Jurkat, Clone E6-1 (cell line): ENCODE data around the gene CACNA2D3.

Source experiments
- DNase-seq: peaks from one replicate; pipeline ENCODE4 v3.0.0-alpha.2; 2011; ENCODE audit warnings: low read depth, low spot score
- H3K4me3 ChIP-seq: 2 replicates; pipeline ENCODE4 v1.5.1; 2011; ENCODE audit warnings: mild to moderate bottlenecking, low read length, control low read depth, moderate library complexity

The CACNA2D3 gene

DNA sequence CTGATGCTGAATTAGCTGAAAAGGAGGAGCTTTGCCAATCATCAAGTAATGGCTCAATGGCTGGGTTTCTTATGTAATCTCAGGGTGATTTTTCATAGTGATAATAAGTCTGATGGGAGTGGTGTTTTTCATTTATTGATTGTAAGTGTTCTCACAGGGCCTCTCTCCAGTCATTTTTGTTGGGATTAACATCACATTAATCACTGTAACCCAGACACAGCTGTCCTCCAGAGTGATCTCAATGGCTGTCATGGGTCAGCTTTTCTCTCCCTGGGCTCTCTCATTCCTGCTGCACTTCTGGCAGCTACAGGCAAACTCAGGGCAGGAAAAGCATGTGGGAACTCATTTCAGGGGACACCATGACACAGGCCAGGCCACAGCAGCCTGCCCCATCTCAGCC lies 642.6 kb downstream of the CACNA2D3 start:
- no peak overlapping the region for H3K4me3 ChIP-seq
- DNase-seq: no peak

DNA sequence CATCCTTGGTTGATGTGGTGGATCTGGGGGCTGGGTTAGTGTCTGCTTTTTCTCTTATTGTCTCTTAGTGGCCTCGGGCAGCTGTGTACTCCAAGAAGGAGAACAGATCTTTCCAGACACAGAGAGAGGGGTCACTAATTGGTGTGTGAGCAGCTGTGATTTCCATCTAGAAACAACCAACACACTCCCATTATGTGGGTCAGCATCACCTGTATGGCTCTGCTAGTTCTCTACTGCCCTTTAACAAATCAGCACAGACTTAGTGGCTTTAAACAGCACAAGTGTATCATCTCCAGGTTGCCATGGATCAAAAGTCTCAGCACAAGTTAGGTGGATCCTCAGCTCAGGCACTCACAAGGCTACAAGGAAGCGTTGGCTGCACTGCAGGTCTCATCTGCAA lies 648.7 kb downstream of the CACNA2D3 start:
- H3K4me3 ChIP-seq: no peak overlapping the region
- no peak for DNase-seq

DNA sequence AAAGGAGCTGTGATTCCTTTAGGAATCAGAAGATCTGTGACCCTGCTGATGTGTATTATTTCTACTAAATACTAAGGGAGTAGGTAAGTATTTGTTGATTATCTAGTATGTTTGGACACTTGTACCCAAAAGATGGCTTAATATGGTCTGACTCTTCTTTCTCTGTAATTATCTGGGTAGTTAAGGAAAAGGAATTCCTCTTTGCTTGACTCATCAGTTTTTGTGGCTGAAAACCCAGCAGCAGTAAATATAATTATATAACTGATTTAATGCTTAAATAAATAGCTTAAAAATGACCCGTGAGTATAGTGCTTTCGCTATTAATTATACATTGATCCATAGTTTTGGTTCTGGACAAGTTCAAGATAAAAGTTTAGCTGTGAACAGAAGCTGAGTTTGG lies 649.7 kb downstream of the CACNA2D3 start:
- no peak for DNase-seq
- H3K4me3 ChIP-seq: no peak overlapping the region

DNA sequence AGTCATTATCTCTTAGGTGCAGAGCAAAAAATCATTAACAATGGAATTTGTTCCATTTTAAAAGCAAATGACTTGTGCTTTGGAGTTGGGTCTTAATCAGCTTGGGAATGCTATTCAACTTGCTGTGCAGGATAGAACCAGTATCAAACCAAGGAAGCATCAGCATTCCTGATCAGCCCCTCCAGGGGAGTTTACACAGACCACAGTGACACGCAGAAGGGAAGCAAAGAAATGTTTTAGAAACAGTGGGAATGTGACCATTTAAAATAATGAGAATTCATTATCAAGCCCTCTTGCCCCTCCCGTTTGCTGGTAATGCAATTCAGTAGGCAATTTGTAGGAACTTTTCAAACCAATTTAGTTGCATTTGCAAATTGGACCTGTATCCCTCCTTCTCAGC lies 650.4 kb downstream of the CACNA2D3 start:
- no peak overlapping the region for H3K4me3 ChIP-seq
- no peak for DNase-seq

DNA sequence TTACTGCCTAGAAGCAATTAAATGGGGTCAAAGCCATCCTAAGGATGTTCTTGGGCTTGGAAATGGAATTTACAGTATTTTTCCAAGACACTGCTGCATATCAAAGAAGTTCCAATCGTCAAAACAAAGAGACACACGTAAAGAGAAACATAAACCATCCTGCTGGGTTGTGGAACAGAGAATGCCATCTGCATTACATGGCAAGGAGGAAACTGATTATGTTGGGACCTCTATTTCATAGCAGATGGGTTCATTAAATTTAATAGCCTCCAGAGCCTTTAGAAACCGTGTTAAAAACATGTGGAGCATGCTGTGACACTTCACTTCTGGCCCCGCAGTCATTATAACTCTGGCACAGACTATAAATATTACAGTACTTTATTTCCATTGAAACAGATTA lies 650.9 kb downstream of the CACNA2D3 start:
- no peak for DNase-seq
- no peak overlapping the region for H3K4me3 ChIP-seq

DNA sequence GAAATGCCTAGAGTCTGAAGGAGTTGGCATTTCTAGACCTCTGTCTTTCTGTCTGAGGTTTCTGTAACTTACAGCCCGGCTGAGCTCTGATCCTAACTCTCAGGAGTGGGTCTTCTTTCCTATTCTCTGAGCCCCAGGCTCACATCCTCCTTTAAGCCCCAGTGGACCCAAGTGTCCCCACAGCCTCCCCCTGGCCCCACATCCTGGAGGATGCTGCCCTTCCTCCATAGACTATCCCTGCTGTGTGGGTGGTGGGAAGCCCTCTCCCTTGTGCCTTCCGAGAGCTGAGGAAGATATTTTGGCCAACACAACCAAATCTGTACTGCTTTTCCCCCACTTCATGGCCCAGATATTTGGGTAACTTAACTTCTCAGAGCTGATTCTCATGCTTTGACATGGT lies 654.2 kb downstream of the CACNA2D3 start:
- no peak for DNase-seq
- no peak overlapping the region for H3K4me3 ChIP-seq

DNA sequence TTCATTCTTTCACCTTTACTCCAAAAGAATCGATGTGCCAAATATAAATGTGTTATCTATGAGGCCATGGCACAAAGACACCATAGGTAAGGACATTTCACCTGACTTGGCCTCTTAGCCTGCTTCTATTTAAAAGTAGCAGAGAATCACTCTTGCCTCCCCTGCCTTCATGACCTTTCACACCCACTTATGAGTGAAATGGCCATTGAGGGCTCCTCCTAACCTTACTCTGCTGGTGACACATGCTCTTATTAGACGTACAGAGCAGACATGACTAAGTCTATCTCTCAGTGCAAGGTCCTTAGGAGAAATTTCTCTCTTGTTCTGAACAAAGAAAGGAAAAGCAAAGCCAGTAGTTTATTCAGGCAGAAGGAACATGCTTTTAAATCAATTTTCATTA lies 654.8 kb downstream of the CACNA2D3 start:
- no peak for DNase-seq

DNA sequence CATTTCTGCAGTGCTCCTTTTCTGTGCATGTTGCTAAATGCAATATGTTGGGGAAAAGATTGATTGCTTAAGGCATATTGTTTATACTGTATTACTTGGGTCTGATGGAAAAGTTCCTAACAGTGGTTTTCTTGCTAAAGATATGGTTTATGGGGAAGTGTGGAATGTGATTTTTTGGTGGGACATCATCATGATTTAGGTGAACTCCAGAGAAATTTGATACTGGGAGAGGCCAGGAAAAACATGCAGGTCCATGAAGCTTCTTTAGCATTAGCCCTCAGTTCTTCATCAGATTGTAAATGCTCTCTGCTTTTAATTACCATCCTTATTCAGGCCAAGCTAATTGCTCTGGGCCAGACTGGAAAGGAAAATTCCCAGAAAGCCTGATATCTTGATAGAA lies 658.0 kb downstream of the CACNA2D3 start:
- H3K4me3 ChIP-seq: no peak overlapping the region
- no peak for DNase-seq

More for the DNA sequence above, 654.8 kb downstream of the CACNA2D3 start:
- H3K4me3 ChIP-seq: no peak overlapping the region

DNA sequence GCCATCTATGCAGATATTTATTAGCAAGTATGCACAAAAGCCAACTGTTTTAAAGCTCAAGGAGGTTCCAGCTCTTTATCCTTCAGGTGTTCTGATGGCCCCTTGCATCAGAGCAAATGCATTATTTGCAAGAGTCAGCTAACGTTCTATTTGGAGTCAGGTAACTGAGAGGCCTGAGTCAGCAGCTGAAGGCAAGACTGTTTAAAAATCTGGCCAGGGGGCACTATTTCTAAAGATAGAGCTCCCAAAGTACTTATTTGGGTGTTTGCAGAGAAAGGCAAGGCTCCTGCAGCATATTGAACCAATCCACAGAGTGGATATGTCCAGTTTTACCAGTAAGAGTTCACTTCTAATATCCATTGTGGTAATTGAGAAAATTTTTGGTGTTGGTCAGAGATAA lies 659.4 kb downstream of the CACNA2D3 start:
- DNase-seq: no peak
- no peak overlapping the region for H3K4me3 ChIP-seq

DNA sequence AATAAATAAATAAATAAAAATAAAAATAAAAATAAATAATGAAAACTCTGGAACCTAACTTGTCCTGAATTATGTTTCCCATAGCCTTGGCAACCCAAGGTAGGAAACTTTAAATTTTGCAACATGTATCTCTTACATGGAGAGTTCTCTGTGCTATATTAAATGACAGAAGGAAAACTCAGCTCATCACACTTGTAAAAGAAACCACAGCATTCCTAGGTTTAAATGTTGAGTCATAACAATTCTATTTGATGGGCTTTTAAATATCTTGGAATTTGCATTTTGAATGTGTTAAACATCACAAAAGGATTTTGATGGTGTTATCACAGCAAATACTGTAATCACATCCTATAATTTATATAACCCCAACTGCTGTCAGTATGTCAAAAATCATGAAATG lies 661.3 kb downstream of the CACNA2D3 start:
- H3K4me3 ChIP-seq: no peak overlapping the region
- DNase-seq: no peak

DNA sequence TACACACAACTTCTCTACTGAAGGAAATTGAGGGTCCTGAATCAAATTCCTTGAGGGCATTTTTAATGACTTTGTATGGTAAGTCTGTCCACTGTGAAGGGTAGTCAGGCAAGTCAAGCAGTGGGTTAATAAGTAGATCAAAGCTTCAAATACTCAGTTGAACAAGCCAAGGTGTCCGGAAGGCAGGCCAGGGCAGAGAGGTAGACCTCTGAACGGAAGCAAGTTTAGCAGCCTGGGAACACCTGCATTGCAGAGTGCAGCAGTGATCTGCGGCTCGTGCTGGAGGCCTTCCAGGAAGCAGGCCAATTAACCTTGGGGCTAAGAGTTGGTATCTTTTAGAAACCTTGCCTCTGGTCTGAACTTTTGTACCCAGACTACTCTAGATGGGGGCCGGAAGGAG lies 661.7 kb downstream of the CACNA2D3 start:
- no peak for DNase-seq

DNA sequence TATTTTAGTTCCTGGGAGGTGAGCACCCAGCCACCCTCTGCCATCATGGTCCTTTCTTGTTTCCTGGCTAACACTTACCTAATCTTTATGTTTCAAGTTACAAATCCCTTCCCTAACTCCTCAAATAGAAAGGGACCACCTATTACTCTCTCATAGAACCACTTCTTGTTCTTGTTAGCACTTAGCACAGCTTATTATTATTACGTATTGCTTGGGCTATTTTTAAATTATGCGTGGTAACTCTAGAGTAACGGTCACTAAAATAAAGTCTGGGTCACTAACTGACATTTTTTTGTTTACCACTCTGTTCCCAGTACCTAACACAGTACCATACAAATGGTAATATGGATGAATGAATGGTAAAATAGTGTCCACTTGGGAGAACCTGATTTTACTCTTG lies 663.6 kb downstream of the CACNA2D3 start:
- no peak for DNase-seq
- H3K4me3 ChIP-seq: no peak overlapping the region

More for the DNA sequence above, 661.7 kb downstream of the CACNA2D3 start:
- H3K4me3 ChIP-seq: no peak overlapping the region

DNA sequence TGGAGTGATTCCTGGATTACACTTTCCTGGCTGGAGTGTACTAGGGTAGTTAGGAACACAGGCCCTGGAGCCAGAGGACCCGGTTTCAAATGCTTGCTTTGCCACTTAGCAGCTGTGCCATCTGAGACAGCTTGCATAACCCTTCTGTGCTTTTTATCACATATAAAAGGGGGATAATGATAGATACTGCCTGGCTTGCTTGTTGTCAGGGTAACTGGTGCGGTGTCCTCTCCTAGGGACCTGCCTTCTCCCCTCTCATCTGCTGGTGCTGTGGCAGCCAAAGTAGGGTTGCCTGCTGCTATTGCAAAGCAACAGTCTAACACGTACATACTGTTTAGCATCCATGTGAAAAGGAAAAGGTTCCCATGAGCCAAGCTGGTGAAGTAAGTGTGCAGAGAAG lies 667.7 kb downstream of the CACNA2D3 start:
- DNase-seq: no peak
- no peak overlapping the region for H3K4me3 ChIP-seq

DNA sequence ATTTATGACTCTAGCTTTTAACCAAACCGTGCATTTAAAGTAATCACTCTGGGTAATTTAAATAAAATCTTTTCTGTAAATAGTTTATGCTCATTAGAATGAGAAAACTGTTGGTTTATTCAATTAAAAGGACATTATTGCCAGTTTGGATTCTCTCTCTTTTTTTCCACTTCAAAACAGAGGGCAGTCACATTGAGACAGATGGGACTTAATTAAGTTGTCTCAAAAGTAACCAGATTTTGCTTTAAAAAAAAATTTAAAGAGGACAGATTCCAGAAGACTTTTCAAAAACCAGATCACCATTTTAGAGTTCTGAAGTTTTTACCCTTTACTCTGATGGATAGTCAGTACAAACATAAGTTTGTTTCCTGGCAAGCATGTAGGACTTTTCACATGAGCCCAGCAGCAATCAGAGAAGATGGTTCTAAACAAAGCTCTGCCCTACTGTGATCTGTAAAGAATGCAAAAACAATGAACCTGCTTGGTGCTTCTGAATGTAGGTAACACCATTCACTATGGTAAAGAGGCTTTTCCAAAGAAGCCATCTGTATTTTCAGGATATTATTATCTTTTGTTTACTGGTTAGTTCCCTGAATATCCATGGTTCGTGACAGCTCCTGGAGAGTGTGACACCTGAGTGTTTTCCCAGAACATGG lies 669.3 kb downstream of the CACNA2D3 start:
- no peak for DNase-seq
- no peak overlapping the region for H3K4me3 ChIP-seq

DNA sequence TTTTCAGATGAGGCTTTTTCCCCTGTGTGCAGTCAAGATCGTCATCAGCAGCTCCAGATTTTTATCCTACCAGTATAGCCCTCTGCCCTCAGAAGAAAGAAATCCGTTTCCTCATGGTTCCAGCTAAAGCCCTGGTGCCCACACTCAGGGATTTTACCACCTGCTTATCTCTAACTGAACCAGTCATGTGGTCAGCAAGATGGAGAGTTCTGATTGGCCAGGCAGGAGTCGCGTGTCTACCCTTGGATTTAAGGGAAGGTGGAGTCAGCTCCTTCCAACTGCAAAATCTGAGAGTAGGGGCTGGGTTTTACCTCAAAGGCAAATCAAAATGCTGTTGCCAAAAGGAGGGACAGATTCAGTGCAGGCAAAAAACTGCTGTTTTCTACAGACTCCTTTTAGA lies 670.2 kb downstream of the CACNA2D3 start:
- no peak overlapping the region for H3K4me3 ChIP-seq

DNA sequence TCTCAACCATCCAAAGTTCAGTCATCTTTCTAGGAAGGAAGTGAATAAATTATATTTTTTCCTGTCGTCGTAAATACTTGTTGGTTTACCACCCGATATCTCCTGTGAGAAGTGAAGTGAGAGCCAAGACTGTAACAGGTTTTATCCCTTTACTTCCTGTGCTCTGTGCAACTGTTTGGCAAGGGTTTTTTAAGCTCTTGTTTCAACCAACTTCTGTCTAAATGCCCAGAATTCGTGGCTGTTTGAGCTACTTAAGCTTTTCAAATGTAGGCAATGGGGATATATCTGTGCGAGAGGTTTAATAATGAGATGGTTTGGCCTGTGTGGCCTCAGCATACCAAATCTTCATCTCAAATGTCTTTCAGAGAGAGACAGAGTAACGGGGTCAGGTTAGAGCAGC lies 670.8 kb downstream of the CACNA2D3 start:
- H3K4me3 ChIP-seq: no peak overlapping the region
- no peak for DNase-seq

More for the DNA sequence above, 670.2 kb downstream of the CACNA2D3 start:
- peak; percentile 35 for DNase-seq

DNA sequence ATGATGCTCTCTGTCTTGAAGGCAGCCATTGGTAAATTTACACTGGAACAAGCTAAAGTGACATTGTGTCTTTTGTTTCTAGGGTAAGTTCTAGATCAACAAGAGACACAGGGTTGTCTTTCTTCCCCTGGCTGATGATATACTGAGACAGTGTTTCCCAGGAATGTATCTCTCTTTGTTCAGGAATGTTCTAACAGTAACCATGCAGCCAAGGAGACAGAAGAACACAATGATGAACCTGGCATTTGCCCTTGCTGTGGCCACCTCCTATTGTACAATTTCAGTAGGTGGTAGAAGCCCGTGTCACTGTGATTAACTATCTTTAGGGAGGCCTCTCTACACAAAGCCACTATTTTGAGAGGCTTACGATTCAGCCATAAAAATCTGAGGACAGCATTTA lies 674.8 kb downstream of the CACNA2D3 start:
- no peak overlapping the region for H3K4me3 ChIP-seq

DNA sequence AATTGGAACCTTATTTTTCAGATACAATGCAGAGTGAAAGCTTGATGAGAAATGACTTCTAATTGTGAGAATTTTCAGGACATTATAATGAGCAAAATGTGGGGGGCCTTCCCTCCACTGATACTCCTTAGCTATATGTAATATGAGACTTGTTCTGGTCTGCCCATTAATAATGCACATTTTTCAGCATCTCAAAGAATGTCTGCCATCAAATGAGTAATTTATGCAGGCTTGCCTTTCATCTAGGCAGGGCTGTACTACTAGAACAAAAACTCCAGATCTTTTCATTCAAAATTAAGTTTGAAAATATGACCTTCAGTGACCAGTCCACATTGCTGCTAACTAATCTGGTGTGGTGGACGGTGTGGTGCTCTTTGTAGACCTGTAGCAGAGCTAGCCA lies 678.1 kb downstream of the CACNA2D3 start:
- no peak overlapping the region for H3K4me3 ChIP-seq
- no peak for DNase-seq

More for the DNA sequence above, 674.8 kb downstream of the CACNA2D3 start:
- DNase-seq: no peak

DNA sequence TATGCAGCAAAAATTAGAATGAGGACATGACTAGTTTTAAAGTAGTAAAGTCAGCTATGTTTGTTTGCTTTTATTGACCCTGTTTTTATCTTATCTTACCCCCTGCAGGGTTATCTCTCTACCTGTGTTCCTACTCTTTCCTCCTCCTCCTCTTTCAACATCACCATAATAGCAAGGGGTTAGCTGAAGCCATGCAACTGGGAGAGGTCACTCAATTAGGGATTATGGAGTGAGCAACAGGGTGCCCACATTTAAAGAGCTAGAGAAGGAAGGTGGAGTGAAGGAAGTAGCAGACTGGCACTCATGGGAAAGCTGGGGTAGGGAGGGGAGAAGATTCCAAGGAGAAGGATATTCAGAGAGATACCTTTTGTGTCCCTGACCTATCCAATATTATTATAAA lies 679.6 kb downstream of the CACNA2D3 start:
- H3K4me3 ChIP-seq: no peak overlapping the region
- DNase-seq: no peak

DNA sequence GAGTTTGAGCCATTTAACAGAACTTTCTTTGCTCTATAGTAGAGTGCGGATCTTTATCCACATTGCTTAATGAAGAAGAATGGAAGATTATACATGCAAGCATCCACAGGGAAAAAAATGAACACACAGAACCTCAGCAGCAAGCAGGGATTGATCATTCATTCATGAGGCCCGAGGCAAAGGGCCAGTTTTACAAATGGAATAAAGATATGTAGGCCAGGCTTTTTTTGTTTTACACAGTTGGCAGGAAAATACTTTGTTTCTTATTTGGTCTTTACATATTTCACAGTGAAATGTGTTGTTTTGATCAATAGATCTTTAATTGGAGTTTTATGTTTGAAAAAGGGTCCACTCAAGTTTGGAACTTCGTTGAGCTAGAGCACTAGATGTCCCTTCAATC lies 688.0 kb downstream of the CACNA2D3 start:
- no peak overlapping the region for H3K4me3 ChIP-seq
- DNase-seq: no peak

DNA sequence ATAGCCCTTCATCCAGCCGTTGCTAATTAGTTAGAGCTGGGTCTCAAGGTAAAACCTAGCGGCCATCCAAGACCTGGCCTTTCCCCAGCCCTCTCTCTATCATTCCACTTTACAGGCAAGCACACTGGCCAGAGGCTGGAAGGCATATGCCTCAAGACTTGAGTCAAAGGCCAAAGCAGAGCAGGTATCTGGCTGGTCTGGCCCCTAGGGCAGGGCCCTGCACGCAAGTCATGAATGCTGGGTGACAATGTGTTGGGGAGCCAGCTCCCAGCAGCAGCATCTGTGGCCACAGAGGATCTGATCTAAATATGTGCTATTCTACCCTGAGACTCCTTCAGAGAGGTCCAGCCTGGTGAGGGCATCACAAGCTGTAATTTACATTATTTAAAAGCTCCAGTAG lies 691.9 kb downstream of the CACNA2D3 start:
- no peak overlapping the region for H3K4me3 ChIP-seq
- no peak for DNase-seq

DNA sequence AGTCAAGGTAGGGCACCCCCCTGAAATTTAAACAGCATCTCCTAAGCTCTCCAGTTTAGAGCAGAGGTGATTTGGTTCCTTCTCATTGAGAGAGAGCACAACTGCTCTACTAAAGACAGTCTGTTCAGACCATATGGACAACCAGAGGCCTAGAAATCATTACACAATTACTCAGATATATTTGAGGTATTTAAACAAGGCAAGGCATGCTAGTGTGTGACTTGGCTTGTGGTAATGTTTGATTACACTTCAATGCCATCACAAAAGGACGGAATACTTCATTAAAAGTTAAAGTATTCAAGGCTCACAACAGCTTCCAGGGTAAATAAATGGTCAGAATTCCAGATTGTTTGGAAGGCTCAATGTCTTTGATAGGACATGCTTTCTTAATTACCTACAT lies 695.3 kb downstream of the CACNA2D3 start:
- DNase-seq: no peak
- no peak overlapping the region for H3K4me3 ChIP-seq
